ENCODE results near the gene MS4A13.

DNA sequence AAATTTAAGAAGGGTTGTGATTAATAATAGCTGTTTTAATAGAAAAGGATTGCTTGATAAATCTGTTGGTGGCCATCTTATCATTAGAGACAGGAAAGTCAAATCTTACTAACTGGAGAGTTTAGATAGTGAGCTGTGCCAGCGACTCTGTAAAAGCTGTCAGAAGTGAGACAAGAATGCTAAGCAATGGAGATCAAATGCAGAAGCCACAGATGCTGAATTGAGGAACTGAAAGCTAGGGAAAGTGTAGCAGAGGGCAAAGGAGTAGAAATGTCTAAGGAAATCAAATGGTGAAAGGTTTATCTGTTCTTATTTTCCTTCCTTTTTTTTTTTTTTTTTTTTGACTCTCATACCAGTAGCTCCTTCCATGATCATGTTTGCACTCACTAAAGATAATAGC, 13.7 kb downstream of the MS4A13 start:
- TF ChIP-seq, protein P1, sequence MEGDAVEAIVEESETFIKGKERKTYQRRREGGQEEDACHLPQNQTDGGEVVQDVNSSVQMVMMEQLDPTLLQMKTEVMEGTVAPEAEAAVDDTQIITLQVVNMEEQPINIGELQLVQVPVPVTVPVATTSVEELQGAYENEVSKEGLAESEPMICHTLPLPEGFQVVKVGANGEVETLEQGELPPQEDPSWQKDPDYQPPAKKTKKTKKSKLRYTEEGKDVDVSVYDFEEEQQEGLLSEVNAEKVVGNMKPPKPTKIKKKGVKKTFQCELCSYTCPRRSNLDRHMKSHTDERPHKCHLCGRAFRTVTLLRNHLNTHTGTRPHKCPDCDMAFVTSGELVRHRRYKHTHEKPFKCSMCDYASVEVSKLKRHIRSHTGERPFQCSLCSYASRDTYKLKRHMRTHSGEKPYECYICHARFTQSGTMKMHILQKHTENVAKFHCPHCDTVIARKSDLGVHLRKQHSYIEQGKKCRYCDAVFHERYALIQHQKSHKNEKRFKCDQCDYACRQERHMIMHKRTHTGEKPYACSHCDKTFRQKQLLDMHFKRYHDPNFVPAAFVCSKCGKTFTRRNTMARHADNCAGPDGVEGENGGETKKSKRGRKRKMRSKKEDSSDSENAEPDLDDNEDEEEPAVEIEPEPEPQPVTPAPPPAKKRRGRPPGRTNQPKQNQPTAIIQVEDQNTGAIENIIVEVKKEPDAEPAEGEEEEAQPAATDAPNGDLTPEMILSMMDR (IDR thresholded peaks at IDR 0.05 in 2 of 3, conservative IDR thresholded peaks at IDR 0.05 in 1 of 3; ENCODE audit: borderline replicate concordance in 1 of 3, insufficient read depth in 1 of 3, low read depth in 2 of 3, low read length in 2 of 3) = no peak
- TF ChIP-seq POLR2AphosphoS5 (IDR thresholded peaks at IDR 0.05; ENCODE audit: low read depth, low read length) (no peak), SP1 (IDR thresholded peaks at IDR 0.05; ENCODE audit: low read depth) (no peak), EZH2 (IDR thresholded peaks at IDR 0.05) (no peak), SIN3A (IDR thresholded peaks at IDR 0.05; ENCODE audit: low read depth) (no peak), ZNF274 (IDR thresholded peaks at IDR 0.05; ENCODE audit: low read depth, low read length) (no peak), RAD21 (IDR thresholded peaks at IDR 0.05; ENCODE audit: low read depth) (no peak), POLR2A (IDR thresholded peaks at IDR 0.05; ENCODE audit: borderline replicate concordance, extremely low read depth, insufficient read depth, insufficient read length) (no peak), REST (IDR thresholded peaks at IDR 0.05; ENCODE audit: low read depth) (no peak), ZFX (IDR thresholded peaks at IDR 0.05) (no peak), TCF7L2 (IDR thresholded peaks at IDR 0.05; ENCODE audit: borderline replicate concordance, extremely low read depth, insufficient read depth, insufficient read length) (no peak)

All from HCT116 (cell line).